CD8-positive, alpha-beta memory T cell (primary cell): Measurements from ENCODE around the gene OPRD1. TPM values are rescaled to one million over a fixed set of nuclear protein-coding genes. Genes with fewer than 3 reads are reported as not detected.
"Not testable (repeated sequence)": the region's sequence is repeated elsewhere in the genome, so short reads cannot be mapped to it uniquely, and the experiment has no call there.

Experiments used
- CTCF ChIA-PET: fragments of 350-600 bp; sonication (Branson Sonifier 250); formaldehyde crosslinking; loops from one replicate; lab custom pipeline; 2021; ENCODE audit warnings: antibody characterized with exemption; lab: Charles Lee
- POLR2A ChIA-PET: fragments of 350-600 bp; sonication (Branson Sonifier 250); formaldehyde crosslinking; loops from one replicate; lab custom pipeline; 2021; ENCODE audit warnings: antibody characterized with exemption; lab: Charles Lee
- DNase-seq, 5 donors: peaks; one replicate each; pipeline versions ENCODE4 v3.0.0 to v3.0.0-alpha.2; 2020 to 2022; ENCODE audit warnings: mixed read lengths in 1 of 5
- H3K27ac ChIP-seq: one replicate; pipeline ENCODE4 v1.7.0; 2013; ENCODE audit warnings: low read depth, mild to moderate bottlenecking, low read length, moderate library complexity
- H3K27me3 ChIP-seq: 2 replicates; pipeline ENCODE4 v1.7.0; 2013; ENCODE audit warnings: low read length, mild to moderate bottlenecking; ENCODE audit not compliant: insufficient read depth, poor library complexity, severe bottlenecking
- H3K36me3 ChIP-seq: 2 replicates; pipeline ENCODE4 v1.7.0; 2013; ENCODE audit warnings: mild to moderate bottlenecking, low read length, moderate library complexity; ENCODE audit not compliant: insufficient read depth
- H3K4me1 ChIP-seq: 2 replicates; pipeline ENCODE4 v1.7.0; 2013; ENCODE audit warnings: mild to moderate bottlenecking, low read length, moderate library complexity; ENCODE audit not compliant: insufficient read depth
- H3K4me3 ChIP-seq: 2 replicates; pipeline ENCODE4 v1.7.0; 2013; ENCODE audit warnings: mild to moderate bottlenecking, low read length
- H3K9me3 ChIP-seq: 2 replicates; pipeline ENCODE4 v1.7.0; 2013; ENCODE audit warnings: mild to moderate bottlenecking, low read length
- H3K27ac Mint-ChIP-seq, 8 donors: one replicate each; pipeline ENCODE4 v1.8.0; 2020 to 2021; ENCODE audit warnings: mixed read lengths in 8 of 8, mild to moderate bottlenecking in 6 of 8, inconsistent platforms in 3 of 8, moderate library complexity in 3 of 8
- H3K27me3 Mint-ChIP-seq, 2 donors: one replicate each; pipeline ENCODE4 v1.8.0; 2020 to 2021; ENCODE audit warnings: mixed read lengths in 2 of 2, mild to moderate bottlenecking in 1 of 2, moderate library complexity in 1 of 2
- H3K36me3 Mint-ChIP-seq, 3 donors: one replicate each; pipeline ENCODE4 v1.8.0; 2020 to 2021; ENCODE audit warnings: mixed read lengths in 3 of 3, inconsistent platforms in 1 of 3, mild to moderate bottlenecking in 1 of 3
- H3K4me1 Mint-ChIP-seq, 3 donors: one replicate each; pipeline ENCODE4 v1.8.0; 2020 to 2021; ENCODE audit warnings: mixed read lengths in 3 of 3, inconsistent platforms in 1 of 3, mild to moderate bottlenecking in 1 of 3
- H3K4me3 Mint-ChIP-seq, 7 donors: one replicate each; pipeline ENCODE4 v1.8.0; 2020 to 2021; ENCODE audit warnings: mixed read lengths in 7 of 7, mild to moderate bottlenecking in 6 of 7, moderate library complexity in 4 of 7, inconsistent platforms in 2 of 7
- H3K9me3 Mint-ChIP-seq, 5 donors: one replicate each; pipeline ENCODE4 v1.8.0; 2020 to 2022; ENCODE audit warnings: mixed read lengths in 5 of 5, mild to moderate bottlenecking in 3 of 5, moderate library complexity in 2 of 5, inconsistent platforms in 1 of 5
- polyA plus RNA-seq: library from polyadenylated mRNA; unstranded; fragments of 300-500 nt; fragmentation: Illumina TruSeq; gene quantifications from one replicate; pipeline ENCODE4 v1.2.3, GENCODE V29; 2021
- total RNA-seq, 2 experiments: library from RNA; stranded (reverse); gene quantifications; one replicate each; pipeline ENCODE4 v1.2.3, GENCODE V29; 2021

OPRD1 gene
- total and polyA plus RNA-seq, 3 experiments from 2014 or later: 0.02 TPM; not detected in 2

DNA sequence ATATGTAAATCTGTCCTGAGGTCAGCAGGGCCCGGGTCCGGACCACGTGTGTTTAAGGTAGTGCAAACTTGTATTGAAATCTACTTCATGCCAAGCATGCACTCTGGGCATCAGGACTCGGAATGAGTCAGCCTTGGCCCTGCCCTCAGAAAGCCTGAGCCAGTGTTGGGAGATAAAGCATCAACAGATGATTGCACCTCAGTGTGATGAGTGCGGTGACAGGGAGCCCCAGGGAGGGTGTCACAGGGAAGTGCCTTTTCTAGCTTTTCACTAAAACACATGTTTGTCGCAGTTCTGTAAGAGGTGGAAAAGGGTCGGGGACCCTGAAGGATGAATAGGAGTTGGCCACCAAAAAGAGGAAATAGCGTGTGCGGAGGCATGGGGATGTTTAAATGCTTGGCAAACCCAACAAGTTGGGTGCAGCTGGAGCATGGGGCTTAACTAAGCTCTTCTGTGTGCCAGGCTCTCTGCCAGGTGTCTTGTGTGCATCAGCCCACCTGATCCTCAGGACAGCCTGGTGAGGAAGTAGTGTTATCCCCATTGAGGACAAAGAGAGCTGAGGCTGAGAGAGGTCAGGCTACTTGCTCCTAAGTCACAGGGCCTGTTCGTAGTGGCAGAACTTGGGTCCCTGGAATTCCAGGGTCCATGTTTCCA, 54.2 kb downstream of the OPRD1 start:
- no peak for DNase-seq
- POLR2A ChIA-PET: no interaction called here

DNA sequence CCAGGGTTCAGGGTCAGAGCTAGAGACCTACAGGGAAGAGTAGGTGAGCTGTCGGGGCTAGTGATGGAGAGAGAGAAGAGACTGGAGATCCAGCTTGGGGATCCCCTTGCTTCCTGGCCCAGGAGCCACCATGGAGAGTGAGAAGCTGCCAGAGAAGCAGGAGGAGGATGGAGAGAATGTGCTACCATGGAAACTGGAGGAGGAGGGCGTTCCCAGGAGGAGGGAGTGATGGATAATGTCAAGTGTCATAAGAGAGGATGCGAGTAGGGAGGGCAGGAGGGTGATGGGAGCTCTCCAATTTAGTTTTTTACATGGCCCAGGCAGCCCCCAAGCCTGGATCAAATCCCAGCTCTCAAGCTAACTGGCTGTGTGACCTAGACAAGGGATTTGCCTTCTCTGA, 55.9 kb downstream of the OPRD1 start:
- Mint-ChIP-seq H3K27me3 (peaks cover 9 to 32% of the 10 kb centered on the region in 2 donors), H3K4me3 (no peak overlapping the region), H3K4me1 (no peaks in the 10 kb centered on the region), H3K27ac (peak overlapping the region in 1 of 8 donors; percentile 19), H3K36me3 (no peaks in the 10 kb centered on the region), H3K9me3 (no peaks in the 10 kb centered on the region)
- H3K4me1 ChIP-seq: no peaks in the 10 kb centered on the region
- no peak overlapping the region for H3K27ac ChIP-seq
- no peaks in the 10 kb centered on the region for H3K9me3 ChIP-seq
- no peaks in the 10 kb centered on the region for H3K27me3 ChIP-seq
- no peaks in the 10 kb centered on the region for H3K36me3 ChIP-seq
- POLR2A ChIA-PET: no interaction called here
- no peak overlapping the region for H3K4me3 ChIP-seq
- DNase-seq: no peak
- CTCF ChIA-PET: interaction anchor here (0.8 to 1.5 kb wide), 2 partner anchors 9 to 14 kb away, joined by 3 to 5 read pairs; no protein-coding TSS in a partner anchor

More for the DNA sequence above, 54.2 kb downstream of the OPRD1 start:
- Histone ChIP-seq H3K4me1 (no peaks in the 10 kb centered on the region), H3K27ac (no peak overlapping the region), H3K27me3 (no peaks in the 10 kb centered on the region), H3K36me3 (no peaks in the 10 kb centered on the region), H3K4me3 (no peak overlapping the region), H3K9me3 (no peaks in the 10 kb centered on the region)
- no peaks in the 10 kb centered on the region for H3K36me3 Mint-ChIP-seq
- CTCF ChIA-PET: interaction anchor here (1.5 kb wide), 1 partner anchor 11 kb away, joined by 6 read pairs; no protein-coding TSS in a partner anchor
- H3K27me3 Mint-ChIP-seq: peaks cover 9 to 25% of the 10 kb centered on the region in 2 donors
- no peaks in the 10 kb centered on the region for H3K4me1 Mint-ChIP-seq
- H3K27ac Mint-ChIP-seq: no peak overlapping the region
- H3K4me3 Mint-ChIP-seq: no peak overlapping the region
- no peaks in the 10 kb centered on the region for H3K9me3 Mint-ChIP-seq

GRCh38 chr1:28869952-28870351, 58.0 kb downstream of the OPRD1 start:
- POLR2A ChIA-PET: no interaction called here
- H3K9me3 ChIP-seq: no peaks in the 10 kb centered on the region
- H3K27ac Mint-ChIP-seq: peak overlapping the region in 1 of 8 donors; percentile 74
- H3K36me3 Mint-ChIP-seq: no peaks in the 10 kb centered on the region
- H3K27ac ChIP-seq: no peak overlapping the region
- H3K27me3 Mint-ChIP-seq: peaks cover 9 to 39% of the 10 kb centered on the region in 2 donors
- H3K4me1 ChIP-seq: no peaks in the 10 kb centered on the region
- no peak for DNase-seq
- H3K27me3 ChIP-seq: no peaks in the 10 kb centered on the region
- no peaks in the 10 kb centered on the region for H3K9me3 Mint-ChIP-seq
- no peaks in the 10 kb centered on the region for H3K4me1 Mint-ChIP-seq
- no peak overlapping the region for H3K4me3 ChIP-seq
- H3K36me3 ChIP-seq: no peaks in the 10 kb centered on the region
- no peak overlapping the region for H3K4me3 Mint-ChIP-seq
- CTCF ChIA-PET: interaction anchor here (1.0 kb wide), 1 partner anchor 164 kb away, joined by 3 read pairs; no protein-coding TSS in a partner anchor

DNA sequence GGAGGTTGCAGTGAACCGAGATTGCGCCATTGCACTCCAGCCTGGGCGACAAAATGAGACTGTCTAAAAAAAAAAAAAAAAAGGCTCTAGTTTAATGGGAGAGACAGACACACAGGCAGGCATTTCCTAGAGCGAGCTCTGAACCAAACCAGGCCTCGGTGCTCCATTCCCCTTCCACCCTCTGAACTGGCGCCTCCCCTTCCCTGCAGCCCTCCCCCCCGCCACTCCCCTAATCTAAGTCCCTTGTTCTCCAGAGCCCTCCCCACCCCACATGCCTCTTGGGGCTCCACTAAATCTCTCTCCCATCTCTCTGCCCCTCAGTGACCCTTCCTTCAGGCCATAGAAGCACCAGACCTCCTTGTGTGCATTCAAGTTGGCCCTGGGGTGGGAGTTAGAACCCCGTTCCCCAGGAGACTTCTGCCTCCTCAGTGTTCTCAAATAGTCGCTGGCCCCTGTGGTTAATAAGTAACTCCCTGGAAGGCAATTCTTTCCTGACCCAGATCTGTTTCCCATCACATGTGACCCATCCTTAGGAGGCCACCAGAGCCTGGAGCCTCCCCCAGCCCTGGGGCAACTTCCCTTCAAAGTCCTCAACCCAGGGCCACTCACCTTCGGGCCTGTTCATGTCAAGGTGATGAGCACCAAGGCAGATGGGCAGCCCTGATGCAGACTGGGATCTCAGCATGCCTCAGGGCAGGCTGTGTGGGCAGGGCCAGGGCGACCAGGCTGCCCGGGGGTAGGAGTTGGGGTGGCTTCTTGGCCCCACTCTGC, 59.8 kb downstream of the OPRD1 start:
- CTCF ChIA-PET: interaction anchor here (1.0 kb wide), 1 partner anchor 331 kb away, joined by 3 read pairs; no protein-coding TSS in a partner anchor
- H3K4me3 ChIP-seq: no peak overlapping the region
- Mint-ChIP-seq H3K36me3 (no peaks in the 10 kb centered on the region), H3K4me3 (no peak overlapping the region), H3K27me3 (peaks cover 9 to 36% of the 10 kb centered on the region in 2 donors), H3K4me1 (no peaks in the 10 kb centered on the region), H3K27ac (peak overlapping the region in 1 of 8 donors; percentile 16), H3K9me3 (no peaks in the 10 kb centered on the region)
- no peaks in the 10 kb centered on the region for H3K36me3 ChIP-seq
- H3K9me3 ChIP-seq: no peaks in the 10 kb centered on the region
- DNase-seq: no peak
- H3K27ac ChIP-seq: no peak overlapping the region
- H3K27me3 ChIP-seq: no peaks in the 10 kb centered on the region
- no peaks in the 10 kb centered on the region for H3K4me1 ChIP-seq
- POLR2A ChIA-PET: no interaction called here

DNA sequence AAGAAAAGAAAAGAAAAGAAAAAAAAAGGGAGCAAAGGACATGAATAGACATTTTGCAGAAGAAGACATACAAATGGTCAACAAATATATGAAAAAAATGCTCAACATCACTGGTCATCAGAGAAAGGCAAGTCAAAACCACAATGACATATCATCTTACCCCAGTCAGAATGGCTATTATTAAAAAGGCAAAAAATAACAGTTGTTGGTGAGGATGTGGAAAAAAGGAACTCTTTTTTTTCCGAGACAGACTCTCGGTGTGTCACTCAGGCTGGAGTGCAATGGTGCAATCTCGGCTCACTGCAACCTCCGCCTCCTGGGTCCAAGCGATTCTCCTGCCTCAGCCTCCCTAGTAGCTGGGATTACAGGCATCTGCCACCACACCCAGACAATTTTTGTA, 63.2 kb downstream of the OPRD1 start:
- H3K36me3 ChIP-seq, H3K4me1 Mint-ChIP-seq, H3K9me3 Mint-ChIP-seq, H3K4me1 ChIP-seq, H3K27ac ChIP-seq, H3K27ac Mint-ChIP-seq, H3K4me3 ChIP-seq, H3K36me3 Mint-ChIP-seq, H3K27me3 ChIP-seq, H3K4me3 Mint-ChIP-seq, H3K9me3 ChIP-seq, DNase-seq: not testable (repeated sequence)
- POLR2A ChIA-PET: interaction anchor here (0.6 kb wide), 1 partner anchor 466 kb away, joined by 6 read pairs; no protein-coding TSS in a partner anchor
- CTCF ChIA-PET: interaction anchor here (0.6 to 7.7 kb wide), 6 partner anchors 60 to 516 kb away, joined by 3 to 87 read pairs (median 10); partner anchors contain the start of gene TAF12
- H3K27me3 Mint-ChIP-seq: peaks cover 2 to 21% of the 10 kb centered on the region in 2 donors

GRCh38 chr1:28877132-28877781, 65.3 kb downstream of the OPRD1 start:
- H3K36me3 ChIP-seq: no peaks in the 10 kb centered on the region
- Mint-ChIP-seq H3K27me3 (peaks cover 2 to 15% of the 10 kb centered on the region in 2 donors), H3K4me1 (peaks cover 8 to 11% (median 10%) of the 10 kb centered on the region in 3 donors), H3K27ac (peak overlapping the region in 1 of 8 donors; percentile 41), H3K36me3 (no peaks in the 10 kb centered on the region), H3K4me3 (no peak overlapping the region), H3K9me3 (no peaks in the 10 kb centered on the region)
- DNase-seq: peak; percentile 63 to 81 (median 68)
- H3K4me1 ChIP-seq: peaks cover 6% of the 10 kb centered on the region
- no peak overlapping the region for H3K4me3 ChIP-seq
- H3K9me3 ChIP-seq: no peaks in the 10 kb centered on the region
- ChIA-PET CTCF (interaction anchor here (0.6 to 10.1 kb wide), 59 partner anchors 8 to 789 kb away, joined by 3 to 182 read pairs (median 4); partner anchors contain the start of genes EPB41, EYA3, RCC1 and SRSF4), POLR2A (interaction anchor here (0.5 to 1.7 kb wide), 5 partner anchors 141 to 297 kb away, joined by 3 to 5 read pairs (median 4); partner anchors contain the start of gene YTHDF2)
- no peaks in the 10 kb centered on the region for H3K27me3 ChIP-seq
- H3K27ac ChIP-seq: no peak overlapping the region

DNA sequence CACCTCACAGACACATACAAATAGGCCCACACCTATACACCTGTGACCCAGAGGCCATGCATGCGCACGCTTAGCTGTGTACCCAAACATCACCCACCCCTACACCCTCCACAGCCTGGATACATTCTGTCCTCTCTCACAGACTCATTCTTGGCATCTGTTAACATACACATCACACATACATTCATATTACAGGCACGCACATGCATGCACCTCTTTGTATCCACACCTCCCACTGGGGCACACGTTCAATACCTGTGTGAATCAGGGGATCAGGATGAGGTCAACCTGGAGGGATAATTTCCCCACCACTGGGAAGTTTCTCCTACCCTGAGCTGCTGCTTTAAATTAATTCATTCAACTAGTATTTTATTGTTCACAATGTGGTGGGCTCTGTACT, 66.8 kb downstream of the OPRD1 start:
- Mint-ChIP-seq H3K27ac (peak overlapping the region in 1 of 8 donors; percentile 29), H3K9me3 (no peaks in the 10 kb centered on the region), H3K4me3 (no peak overlapping the region), H3K27me3 (peaks cover 2 to 7% of the 10 kb centered on the region in 2 donors), H3K36me3 (no peaks in the 10 kb centered on the region), H3K4me1 (peaks cover 13 to 19% (median 19%) of the 10 kb centered on the region in 3 donors)
- H3K4me1 ChIP-seq: peaks cover 12% of the 10 kb centered on the region
- ChIA-PET POLR2A (no interaction called here), CTCF (interaction anchor here (0.6 to 10.1 kb wide), 6 partner anchors 94 to 640 kb away, joined by 3 to 182 read pairs (median 43); no protein-coding TSS in a partner anchor)
- no peaks in the 10 kb centered on the region for H3K9me3 ChIP-seq
- no peaks in the 10 kb centered on the region for H3K27me3 ChIP-seq
- no peaks in the 10 kb centered on the region for H3K36me3 ChIP-seq
- H3K27ac ChIP-seq: no peak overlapping the region
- no peak for DNase-seq
- no peak overlapping the region for H3K4me3 ChIP-seq
